Activated T-helper 9 cell treated with anti-CD3 and anti-CD28 coated beads, Interleukin-2, amount 50 U/mL, for 16 hours (primary cell): ENCODE measurements around the gene CBX3.
"Not testable (repeated sequence)": the region's sequence is repeated elsewhere in the genome, so short reads cannot be mapped to it uniquely, and the experiment has no call there.

Experiments
- DNase-seq: peaks from one replicate; pipeline ENCODE4 v3.0.0-alpha.2; 2020; ENCODE audit warnings: low read depth

Gene CBX3

DNA sequence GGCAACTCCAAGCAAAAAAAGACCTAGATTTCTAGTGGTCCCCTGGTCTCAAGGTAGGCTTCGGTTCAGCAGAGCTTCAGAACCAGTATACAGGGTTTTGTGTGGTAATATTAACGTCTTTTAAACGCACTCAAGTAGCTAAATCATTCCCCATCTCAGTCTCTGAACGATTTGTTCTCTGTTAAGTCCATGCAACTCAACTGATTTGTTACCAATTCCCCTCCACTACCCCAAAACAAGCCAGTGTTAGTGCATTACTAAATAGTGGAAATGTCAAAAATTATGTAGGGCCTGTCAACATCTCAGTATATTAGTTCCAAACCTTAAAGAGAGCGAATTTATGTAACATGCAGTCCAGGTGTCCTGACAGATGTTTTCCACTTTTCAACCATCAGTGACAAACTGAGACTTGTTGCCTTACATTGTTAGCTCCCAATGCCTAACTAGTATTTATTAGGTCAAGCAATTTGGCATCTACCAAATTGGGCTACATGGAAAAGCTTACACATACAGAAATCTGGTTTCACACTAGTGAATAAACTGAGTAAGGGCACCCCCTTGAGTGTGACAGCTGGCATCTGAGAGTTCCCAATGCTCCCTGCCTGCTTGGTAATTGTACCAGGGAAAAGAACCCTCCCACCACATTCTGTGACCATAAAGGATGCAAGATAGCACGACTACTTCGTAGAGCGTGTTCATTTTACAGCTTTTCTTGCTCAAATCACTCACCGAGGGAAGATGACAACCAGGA is 13.2 kb upstream of the CBX3 start:
- DNase-seq, result no peak

DNA sequence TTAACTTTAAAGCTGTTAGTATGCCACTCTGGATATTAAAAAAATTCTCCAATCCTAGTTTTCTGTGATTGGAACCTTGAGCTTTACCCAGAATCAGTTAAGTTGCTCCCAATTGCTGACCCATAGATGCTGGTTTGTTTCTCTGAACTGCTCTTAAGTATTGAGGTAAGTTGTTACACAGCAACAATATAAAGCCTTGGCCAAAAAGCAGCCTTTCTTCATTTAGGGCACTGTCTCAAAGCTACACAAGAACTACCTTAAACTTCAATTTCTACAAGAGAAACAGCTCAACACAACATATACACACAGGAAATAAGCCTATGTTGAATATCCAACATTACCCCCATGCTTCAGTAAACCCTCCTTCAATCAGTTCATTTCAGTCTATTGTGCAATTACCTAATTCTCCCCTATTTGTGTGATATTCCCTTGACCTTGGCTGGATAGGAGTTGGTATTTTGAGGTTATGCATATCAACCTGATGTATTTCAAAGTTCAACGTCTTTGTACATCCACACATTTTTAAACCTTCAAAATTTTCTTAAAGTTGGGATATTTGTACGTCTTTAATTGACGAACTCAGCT is 12.5 kb upstream of the CBX3 start:
- no peak for DNase-seq

GRCh38 chr7:26189697-26190096 is 11.8 kb upstream of the CBX3 start:
- DNase-seq, result no peak

DNA sequence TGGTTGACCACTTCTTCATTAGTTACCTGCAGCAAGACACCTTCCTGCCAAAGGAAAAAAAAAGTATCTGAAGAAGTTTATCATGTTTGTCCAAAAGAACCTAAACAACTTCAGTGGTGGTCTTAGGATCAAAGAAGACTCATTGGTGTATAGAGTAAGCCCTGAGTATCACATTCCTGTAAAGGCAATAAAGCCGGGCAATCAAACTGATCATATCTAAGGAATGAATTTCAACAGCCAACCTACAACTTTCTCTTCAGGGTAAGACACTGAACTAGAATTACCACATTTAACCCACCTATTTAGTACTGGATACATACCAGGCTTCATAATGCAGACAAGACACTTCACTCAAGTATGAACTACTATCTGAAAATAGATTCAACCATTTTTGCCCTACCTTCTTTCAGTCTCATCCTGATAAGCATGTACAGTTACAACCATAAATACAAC is 11.1 kb upstream of the CBX3 start:
- DNase-seq, result no peak

- DNase-seq, result no peak
Observed at GRCh38 chr7:26191233-26191973, 10.1 kb upstream of the CBX3 start.

DNA sequence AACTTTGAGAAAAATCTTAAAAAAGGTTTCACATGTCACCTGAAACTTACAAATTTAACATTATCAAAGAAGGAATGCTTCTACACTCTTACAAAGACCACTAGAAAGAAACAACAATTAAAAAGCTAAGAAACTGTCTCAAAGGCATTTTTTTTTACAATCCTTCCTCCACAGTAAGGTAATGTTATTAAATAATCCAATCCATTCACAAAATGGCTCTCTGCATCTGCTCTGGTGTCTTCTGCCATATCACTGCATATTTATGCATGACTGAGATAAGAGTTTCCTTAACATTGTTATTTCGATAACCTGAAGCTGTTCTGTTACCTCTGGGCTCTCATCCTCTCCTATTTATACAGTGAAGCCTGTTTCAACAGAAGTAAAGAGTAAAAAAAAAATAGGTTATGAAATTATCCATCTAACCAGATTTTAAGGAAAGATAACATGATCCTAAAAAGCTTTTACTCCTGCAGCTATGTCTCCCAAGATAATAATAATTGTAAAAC is 9.5 kb upstream of the CBX3 start:
- DNase-seq, result no peak

DNA sequence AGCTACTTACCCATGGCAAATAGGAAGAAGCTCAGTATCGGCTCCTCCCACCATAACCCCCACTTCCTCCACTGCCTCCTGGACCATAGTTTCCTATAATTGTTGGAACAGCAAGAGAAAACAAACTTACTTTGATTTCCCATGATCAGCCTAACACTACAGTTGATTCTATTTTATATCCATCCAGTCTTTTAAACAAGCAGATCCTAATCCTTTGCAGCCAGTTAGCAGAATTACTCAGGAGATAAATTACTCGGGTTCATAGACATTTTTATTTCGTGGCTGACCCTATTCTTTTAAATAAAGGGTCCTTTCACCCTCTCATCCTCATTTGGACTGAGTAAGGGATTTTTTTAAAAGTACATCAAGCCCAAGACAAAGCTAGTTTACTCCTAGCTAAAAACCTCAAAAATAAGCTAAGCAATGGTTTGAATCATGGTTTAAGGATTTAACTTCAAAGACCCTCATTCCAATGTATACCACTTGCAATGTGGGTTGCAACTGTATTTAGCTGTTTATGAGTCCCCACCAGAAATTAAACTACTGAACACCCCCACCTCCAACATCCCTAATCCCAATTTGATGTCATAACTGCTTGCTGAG is 9.0 kb upstream of the CBX3 start:
- DNase-seq, result no peak

- DNase-seq, result no peak
Observed at GRCh38 chr7:26193432-26194207, 7.9 kb upstream of the CBX3 start.

GRCh38 chr7:26194764-26195163 is 6.8 kb upstream of the CBX3 start:
- not testable (repeated sequence) for DNase-seq

- no peak for DNase-seq
Observed at GRCh38 chr7:26195182-26195581, 6.4 kb upstream of the CBX3 start.

- DNase-seq, result no peak
Observed at GRCh38 chr7:26195867-26196657, 5.5 kb upstream of the CBX3 start.

- DNase-seq, result no peak
Observed at GRCh38 chr7:26197153-26198115, 4.1 kb upstream of the CBX3 start.

DNA sequence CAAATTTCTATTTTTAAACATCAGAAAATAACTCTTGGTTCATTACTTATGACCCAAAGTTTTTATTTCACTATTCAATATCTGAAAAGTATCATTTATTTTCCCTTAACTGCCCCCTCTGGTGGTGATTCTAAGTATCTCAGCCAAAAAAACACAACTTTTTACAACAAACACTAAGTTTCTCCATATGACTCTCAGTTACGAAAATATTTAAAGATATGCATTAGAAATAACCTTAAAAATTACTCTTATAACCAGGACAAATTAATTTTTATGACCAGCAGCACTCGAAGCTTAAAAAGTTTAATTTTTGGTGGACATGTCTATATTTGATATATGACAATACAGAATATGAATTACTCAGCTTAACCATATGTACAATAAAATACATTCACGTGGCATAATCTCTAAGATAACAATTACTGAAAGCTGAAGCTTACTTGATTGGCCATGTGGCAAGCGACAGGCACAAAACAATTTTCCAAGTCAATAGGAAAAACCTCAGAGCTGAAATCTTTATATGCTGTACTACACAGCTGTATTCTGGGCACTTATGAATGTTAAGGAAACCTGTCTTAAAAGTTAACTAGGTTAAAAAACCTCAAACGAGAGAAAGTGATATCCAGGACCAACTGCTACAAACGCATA is 3.3 kb upstream of the CBX3 start:
- DNase-seq, result no peak

DNA sequence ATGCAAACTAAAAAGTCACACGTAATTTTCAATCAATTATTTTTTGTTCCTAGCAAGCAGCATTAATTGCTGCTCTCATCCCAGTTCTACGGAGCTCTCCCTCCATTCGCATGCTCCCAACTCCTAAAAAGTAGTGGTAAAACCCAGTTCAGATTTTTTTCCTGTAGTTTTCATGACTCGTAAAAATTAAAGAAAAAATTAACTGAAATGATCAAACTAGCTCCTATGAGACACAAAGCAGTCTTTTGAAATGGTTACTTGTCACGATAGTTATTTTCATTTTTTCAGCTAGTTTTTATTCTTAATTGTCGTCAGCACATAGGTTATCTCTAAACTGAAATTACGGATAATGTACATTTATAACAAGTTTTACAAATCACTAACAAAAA is 2.8 kb upstream of the CBX3 start:
- no peak for DNase-seq

- peak; percentile 57 for DNase-seq
Observed at GRCh38 chr7:26199301-26200037, 2.1 kb upstream of the CBX3 start.

GRCh38 chr7:26200038-26200443 is 1.5 kb upstream of the CBX3 start:
- DNase-seq, result peak; percentile 69

DNA sequence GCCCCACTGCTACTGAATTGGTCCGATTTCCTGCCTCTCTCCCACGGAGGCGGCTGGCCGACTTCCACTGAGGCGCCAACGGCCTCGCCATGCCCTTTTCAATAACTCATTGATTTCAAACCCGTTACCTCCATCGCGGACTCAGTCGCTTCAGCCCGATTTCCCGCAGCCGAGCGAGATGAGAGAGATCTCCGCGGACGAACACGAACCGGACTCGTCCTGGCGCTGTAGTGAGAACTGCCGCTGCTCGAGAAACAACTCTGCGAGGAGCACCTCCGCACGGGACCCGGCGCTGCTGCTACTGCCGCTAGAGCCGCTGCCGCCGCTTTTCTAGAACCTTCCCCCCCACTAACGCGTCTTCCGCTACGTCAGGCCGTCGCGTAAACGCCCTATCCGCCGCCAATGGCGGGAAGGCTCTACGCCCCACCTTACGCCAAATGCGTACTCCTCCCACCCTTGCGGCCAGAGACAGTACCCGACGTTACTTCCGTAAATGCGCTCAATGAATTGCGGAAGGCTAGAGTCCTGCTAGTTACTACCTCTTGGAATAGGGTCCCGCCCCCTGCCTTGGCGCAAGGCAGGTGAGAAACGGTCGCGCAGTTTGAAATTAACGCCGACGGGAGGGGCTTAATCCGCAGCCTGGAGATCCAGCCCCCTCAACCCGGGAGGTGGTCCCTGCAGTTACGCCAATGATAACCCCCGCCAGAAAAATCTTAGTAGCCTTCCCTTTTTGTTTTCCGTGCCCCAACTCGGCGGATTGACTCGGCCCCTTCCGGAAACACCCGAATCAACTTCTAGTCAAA is 900 bp upstream of the CBX3 start, which contains the start of gene HNRNPA2B1:
TSS of gene HNRNPA2B1 (minus strand) at position 303 of the 803 bp plus-strand sequence. CDS start at position 134, 169 bp downstream.
- DNase-seq, result peak; percentile 95
